GM19467 (cell line): ENCODE results near the gene YPEL5.
A peak's percentile ranks its signal among the peaks of the same experiment; 100 is the strongest.
"Not testable (repeated sequence)": the region's sequence is repeated elsewhere in the genome, so short reads cannot be mapped to it uniquely, and the experiment has no call there.

Experiments used
- ATAC-seq: cut with Tn5 transposase; IDR thresholded peaks from one replicate; pipeline ENCODE4 v1.9.1; 2021; ENCODE audit warnings: mild to moderate bottlenecking, moderate library complexity; ENCODE audit not compliant: unreplicated experiment

The YPEL5 gene

GRCh38 chr2:30136764-30137444, 9.9 kb upstream of the YPEL5 start:
- ATAC-seq, result no peak

- peak; percentile 71 for ATAC-seq
Observed at GRCh38 chr2:30139131-30139870, 7.5 kb upstream of the YPEL5 start.

- no peak for ATAC-seq
Observed at GRCh38 chr2:30141136-30141535, 5.7 kb upstream of the YPEL5 start.

GRCh38 chr2:30144260-30144659, 2.5 kb upstream of the YPEL5 start:
- ATAC-seq, result no peak

GRCh38 chr2:30144951-30145350, 1.9 kb upstream of the YPEL5 start:
- not testable (repeated sequence) for ATAC-seq

DNA sequence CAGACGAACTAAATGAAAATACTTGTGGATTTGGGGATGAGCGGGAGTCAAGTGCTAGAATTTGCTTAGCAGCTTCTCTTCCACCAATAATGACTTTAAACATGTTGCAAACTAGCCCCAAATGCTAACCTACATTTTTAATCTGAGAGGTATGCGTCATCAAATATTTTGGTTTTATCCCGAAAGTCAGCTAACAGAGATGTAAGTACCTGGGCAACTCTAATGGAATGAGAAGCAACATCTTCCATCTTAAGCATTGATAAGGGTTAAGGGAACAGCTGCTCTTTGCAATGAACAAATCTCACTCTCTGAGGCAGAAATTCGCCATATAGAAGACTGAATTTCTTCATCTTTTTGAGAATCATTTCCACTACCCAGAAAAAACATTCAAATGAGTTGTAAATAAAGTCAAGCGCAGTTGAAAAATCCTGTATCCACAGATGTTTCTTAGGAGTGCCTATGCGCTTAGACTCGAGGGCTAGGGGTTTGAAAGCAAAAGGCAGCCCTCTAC, 926 bp upstream of the YPEL5 start:
- no peak for ATAC-seq

DNA sequence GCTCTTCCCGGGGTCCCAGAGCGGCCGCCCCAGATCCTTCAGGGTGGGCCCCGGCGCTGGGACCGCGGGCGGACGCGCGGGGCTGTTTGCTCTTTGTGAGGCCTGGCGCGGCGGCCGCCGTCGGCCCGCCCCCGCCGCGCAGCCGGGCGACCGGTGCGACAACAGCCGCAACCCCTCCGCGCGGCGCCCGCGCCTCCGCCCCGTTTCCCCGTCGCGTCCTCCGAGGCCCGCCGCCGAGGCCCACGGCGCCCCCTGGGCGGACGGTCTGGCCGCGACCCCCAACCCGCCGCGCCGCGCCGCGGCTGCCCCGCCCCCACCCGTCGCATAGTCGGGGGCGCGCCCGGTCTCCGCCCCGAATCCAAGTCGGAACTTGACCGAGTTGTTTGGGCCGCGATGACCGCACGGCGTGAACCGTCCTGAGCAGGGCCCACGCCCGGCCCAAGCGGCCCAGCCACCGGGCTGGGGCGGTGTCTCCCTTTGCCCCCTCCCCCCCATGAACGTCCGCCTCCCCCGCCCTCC, 448 bp downstream of the YPEL5 start:
- ATAC-seq, result no peak

DNA sequence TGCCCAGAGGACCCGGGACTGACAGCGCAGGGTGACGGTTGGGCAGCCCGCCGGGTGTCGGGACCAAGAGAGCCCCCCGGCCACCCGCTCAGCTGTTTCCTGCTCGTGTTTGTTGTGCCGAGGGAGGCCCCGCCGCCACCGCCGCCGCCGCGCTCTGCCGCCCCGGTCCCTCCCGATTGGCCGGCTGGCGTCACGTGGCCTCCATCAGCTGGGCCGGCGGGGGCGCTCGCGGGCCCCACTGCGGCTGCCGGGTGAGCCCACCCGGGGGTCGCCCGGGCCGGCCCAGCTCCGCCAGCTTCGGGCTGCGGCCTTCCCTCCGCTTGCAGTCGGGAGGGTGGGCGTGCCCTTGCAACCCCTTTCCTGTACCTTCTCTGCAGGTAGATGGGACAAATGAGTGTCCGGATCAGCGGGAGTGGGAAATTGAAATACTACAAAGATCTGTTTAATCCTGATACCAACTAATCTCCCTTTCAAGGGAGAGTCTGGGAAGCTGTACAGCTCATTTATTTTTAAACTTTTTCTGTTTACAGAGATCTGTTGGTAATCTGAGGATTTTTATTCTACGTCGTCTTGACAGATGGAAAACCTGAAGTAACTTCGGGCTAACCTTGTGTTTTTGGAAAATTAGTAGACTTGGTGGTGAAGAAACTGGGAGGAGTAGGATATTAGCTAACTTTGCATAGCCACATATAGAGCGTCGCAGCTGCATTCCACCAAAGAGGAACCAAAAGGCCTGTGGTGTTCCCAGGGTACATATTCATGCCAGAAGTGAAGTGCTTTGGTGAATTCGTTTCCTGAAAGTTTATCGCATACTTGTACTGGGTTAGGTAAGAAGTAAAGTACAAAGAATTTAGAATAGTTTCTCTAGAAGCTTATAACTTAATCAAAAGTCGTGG, 1.2 kb downstream of the YPEL5 start:
- ATAC-seq, result no peak

GRCh38 chr2:30148850-30149249, 2.0 kb downstream of the YPEL5 start:
- ATAC-seq, result no peak

GRCh38 chr2:30149513-30149912, 2.7 kb downstream of the YPEL5 start:
- no peak for ATAC-seq

- ATAC-seq, result no peak
Observed at GRCh38 chr2:30149976-30150375, 3.2 kb downstream of the YPEL5 start.

DNA sequence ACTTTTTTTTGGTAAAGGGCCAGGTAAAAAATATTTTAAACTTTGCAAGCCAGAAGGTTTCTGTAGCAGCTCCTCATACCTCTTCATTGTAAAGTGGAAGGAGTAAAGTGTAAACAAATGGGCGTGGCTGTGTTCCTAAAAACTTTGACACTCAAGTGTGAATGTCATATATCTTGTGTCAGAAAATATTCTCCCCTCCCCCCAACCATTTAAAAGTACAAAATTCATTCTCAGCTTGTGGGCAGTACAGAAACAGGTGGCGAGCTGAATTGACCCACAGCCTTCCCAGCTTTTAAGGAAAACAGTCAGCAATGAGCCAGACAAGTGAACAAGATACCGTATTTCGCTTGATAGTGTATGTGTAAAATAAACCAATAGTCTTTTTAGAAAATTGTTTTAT, 4.0 kb downstream of the YPEL5 start:
- ATAC-seq, result no peak

GRCh38 chr2:30152385-30152784, 5.6 kb downstream of the YPEL5 start:
- no peak for ATAC-seq

DNA sequence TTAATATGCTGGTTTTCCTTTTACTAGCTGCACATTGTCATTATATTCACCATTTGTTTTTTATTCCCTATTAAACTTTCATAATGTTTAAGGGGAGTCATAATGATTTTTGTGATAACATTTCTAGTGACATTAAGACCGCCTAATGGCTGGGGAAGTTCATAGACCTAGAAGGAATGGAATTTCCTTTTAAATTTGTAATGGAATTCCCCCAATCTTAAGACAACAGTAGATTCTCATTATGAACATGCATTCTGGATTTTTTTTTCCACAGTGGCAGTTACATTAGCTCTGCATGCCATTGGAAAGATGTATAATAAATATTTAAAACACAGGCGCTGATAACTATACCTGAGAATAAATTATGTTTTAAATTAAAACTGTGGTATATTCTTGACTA, 8.4 kb downstream of the YPEL5 start:
- no peak for ATAC-seq

- no peak for ATAC-seq
Observed at GRCh38 chr2:30155889-30156658, 9.3 kb downstream of the YPEL5 start.

DNA sequence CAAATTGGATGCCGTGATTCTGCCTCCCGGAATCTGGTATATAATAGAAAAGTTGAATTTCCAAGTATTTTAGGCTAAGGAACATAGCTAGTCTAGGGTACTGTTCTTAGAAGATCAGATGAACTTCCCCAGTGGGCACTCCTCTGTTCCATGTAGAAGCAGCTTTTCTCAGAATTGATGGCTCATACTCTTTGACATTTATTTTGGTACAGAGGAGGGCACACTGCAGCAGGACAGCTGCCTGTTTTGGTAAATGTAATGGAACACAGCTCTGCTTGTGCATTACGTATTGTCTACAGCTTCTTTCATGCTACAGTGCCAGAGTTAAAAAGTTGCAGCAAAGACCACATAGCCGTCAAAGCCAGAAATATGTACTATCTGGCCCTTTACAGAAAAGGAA, 10.8 kb downstream of the YPEL5 start:
- no peak for ATAC-seq

DNA sequence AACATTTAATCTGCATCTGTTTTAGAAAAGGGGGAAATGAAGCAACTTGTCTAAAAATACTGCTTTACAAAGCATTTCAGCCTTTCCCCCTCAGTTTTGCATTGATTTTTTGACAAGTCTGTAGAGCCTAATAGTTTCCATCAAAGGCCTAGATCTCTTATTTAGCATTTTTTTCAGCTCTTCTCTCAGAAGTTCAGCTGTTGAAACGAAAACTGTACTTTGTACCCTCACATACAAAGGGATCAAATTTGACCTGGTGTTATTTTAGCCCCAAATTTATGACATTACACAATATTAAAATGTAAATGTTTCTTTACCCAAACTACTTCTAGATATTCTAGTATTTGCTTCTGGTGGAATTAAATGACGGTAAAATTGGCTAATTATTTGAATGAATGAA, 13.0 kb downstream of the YPEL5 start:
- ATAC-seq, result no peak

GRCh38 chr2:30161929-30162706, 15.3 kb downstream of the YPEL5 start:
- no peak for ATAC-seq

DNA sequence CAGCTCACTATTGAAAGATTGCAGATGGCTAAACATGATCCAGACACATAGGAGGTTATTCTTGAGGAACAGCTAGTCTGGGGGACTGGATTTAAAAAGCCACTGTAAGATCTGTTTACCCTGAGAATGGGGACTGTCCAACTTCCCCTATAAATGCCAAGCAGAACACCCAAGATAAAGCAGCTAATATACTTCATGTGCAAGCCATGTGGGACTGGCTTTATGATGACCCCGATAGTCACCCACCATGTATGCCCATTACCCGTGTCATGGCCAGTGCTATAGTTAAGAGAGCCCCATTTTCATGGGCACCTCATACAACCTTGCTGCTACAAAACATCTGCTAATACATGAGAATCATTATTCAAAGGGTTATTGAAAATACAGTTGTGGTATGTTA, 16.0 kb downstream of the YPEL5 start:
- no peak for ATAC-seq
